ENCODE data around the gene SELPLG.

DNA sequence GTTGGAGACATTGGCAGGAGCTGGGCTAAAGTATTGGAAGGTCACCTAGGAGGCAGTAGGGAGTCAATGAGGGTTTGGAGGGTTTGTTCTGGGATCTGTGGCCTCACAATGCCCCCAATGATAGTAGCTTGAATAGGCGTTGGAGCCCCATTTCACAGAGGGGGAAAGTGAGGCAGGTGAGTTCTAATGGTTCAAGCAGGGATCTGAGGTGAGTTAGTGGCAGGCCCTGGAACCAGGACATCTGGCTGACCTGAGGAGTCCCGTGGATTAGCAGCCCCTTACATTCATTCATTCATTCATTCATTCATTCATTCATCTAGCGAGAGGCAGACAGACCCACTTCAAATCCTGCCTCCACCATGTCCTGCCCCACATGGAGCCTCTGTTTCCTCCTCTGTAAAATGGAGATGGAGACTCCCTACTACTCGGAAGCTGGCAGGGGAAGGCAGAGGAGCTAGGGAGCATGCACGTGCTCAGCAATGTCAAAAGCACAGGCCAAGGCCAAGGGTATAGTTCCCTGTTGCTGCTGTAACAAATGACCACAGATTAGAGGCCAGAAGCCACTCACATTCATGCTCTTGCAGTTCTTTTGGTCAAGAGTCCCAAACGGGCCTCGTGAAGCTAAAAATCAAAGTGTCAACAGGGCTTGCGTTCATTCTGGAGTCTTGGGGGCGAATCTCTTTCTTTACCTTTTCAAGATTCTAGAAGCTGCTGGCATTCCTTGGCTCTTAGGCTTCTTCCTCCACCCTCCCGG, 33.6 kb downstream of the SELPLG start:
- TF ChIP-seq EZH2phosphoT487 (IDR thresholded peaks at IDR 0.05; ENCODE audit: borderline replicate concordance): no peak
- TF ChIP-seq, protein P1, sequence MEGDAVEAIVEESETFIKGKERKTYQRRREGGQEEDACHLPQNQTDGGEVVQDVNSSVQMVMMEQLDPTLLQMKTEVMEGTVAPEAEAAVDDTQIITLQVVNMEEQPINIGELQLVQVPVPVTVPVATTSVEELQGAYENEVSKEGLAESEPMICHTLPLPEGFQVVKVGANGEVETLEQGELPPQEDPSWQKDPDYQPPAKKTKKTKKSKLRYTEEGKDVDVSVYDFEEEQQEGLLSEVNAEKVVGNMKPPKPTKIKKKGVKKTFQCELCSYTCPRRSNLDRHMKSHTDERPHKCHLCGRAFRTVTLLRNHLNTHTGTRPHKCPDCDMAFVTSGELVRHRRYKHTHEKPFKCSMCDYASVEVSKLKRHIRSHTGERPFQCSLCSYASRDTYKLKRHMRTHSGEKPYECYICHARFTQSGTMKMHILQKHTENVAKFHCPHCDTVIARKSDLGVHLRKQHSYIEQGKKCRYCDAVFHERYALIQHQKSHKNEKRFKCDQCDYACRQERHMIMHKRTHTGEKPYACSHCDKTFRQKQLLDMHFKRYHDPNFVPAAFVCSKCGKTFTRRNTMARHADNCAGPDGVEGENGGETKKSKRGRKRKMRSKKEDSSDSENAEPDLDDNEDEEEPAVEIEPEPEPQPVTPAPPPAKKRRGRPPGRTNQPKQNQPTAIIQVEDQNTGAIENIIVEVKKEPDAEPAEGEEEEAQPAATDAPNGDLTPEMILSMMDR (conservative IDR thresholded peaks at IDR 0.05; ENCODE audit: low read length): no peak
